HG03469 (cell line): ENCODE results near the gene ANKRD55.
"Not testable (repeated sequence)": the region's sequence is repeated elsewhere in the genome, so short reads cannot be mapped to it uniquely, and the experiment has no call there.

Experiments used
- ATAC-seq: cut with Tn5 transposase; IDR thresholded peaks from one replicate; pipeline ENCODE4 v1.9.1; 2021; ENCODE audit warnings: mild to moderate bottlenecking, moderate library complexity, moderate number of reproducible peaks; ENCODE audit not compliant: unreplicated experiment

Gene ANKRD55

DNA sequence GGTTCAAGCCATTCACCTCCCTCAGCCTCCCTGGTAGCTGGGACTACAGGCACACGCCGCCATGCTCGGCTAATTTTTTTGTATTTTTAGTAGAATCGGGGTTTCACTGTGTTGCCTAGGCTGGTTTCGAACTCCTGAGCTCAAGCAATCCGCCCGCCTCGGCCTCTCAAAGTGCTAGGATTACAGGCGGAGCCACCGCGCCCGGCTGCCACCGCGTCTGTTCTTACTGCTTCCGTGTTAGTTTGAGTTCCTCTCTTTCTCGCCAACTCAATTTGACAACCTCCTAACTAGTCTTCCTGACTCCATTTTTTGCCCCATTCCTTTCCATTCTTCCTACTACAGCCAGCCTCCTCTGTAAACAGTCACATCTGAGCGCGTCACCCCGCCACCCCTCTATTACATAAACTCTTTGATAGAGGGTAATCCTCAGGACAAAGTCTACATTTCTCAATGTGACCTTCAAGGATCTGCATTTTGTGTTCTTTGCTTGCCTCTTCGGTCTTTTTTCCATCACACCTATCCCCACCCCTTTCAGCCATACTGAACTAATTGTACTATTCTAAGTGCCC, 149.8 kb downstream of the ANKRD55 start:
- no peak for ATAC-seq

DNA sequence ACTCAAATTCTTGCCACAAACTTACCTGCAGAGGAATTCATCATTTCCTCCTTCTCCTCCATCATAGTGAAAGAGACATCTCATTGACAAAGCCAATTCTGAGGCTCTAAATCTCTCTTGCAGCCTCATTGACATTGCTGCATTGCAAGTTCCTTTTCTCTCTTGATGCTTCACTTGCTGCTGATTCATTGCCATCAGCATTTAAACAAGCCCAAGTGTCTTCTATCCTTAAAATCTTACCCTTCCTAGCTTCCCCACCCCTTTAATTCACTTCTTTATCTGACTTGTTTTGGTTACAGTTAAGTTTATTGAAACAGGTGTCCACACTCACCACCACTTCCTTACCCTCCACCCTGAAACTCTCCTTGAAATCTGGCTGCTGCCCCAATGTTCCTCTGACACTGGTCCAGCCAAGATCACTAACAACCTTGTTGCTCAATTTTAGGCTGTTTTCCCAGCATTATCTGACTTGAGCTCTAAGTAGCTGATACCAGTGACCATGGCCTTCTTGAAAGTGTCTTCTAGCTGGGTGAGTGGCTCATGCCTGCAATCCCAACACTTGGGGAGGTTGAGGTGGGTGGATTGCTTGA, 152.0 kb downstream of the ANKRD55 start:
- ATAC-seq: peak; percentile 41

DNA sequence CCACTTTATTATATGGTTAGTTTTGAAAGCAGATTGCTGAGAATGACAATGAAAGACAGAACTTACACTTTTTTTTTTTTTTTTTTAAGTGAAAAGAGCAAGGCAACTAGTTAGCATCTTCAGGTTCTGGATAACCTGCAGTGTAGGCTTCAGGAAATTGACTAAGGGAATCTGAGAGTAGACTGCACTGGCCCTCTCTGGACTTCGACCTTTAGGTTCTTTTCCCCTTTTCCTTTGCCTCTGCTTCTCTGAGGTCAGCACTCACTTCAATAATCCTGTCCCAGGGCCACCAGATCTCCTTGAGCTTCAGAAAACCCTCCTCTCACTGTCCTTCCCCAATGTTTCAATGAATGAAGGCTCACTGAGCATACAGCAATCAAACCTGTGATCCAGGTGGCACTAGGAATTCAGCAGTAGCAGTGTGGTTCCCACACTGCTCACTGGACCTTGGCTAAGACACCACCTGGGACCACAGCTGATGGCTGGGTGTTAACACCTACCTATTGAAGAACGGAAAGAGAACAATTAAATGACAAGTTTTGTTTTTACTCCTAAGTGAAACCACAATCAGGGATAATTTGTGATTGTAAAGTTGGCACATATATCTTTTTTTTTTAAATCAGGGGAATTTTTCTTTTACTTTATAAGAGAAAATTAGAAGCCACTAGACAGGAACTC, 152.6 kb downstream of the ANKRD55 start:
- ATAC-seq: peak; percentile 67

DNA sequence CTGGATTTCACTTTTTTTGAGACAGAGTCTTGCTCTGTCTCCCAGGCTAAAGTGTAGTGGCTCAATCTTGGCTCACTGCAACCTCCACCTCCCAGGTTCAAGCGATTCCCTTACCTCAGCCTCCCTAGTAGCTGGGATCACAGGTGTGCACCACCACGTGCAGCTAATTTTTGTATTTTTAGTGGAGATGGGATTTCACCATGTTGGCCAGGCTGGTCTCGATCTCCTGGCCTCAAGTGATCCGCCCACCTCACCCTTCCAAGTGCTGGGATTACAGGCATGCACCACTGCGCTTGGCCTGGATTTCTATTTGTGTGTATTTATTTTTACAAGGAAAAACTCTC, 154.0 kb downstream of the ANKRD55 start:
- not testable (repeated sequence) for ATAC-seq

DNA sequence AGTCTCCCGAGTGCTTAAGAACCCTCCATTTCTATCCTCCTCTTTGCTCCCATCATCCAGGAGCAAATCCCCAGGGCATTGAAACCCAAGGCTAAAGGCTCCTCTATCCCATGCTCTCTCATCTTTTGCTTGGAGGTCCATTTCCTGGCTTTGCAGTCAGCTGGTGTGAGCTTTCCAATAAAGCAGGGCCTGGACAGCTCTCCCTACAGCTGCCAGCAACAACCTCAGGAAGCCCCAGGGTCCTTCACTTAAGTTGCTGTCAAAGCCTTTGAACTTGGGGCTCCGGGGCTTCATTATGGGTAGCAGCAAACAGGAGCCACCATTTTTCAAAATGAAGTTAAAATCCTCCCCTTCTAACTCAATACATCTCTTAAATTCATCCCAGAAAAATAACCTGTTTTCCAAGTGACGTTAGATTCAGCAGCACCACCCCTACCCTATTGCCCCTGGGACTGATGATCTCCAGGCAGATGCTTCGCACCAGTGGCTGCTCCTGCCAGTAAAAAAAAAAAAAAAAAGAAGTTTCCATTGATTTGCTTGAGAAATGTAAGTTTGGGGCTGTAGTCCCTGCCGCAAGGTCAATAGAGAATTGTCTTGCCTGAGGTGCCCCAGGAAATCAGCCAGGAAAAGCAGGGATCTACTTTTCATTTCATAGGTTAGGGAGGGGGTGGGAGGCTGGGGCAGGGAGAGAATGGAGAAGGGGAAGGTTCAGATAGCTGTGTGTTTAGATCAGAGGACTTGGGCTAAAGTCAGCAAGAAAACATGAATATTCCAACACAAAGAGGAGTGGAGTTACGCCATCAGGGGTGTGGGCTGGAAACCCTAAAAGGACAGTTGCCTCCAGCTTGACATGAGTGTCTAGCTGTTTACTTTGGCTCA, 154.6 kb downstream of the ANKRD55 start:
- ATAC-seq: no peak

DNA sequence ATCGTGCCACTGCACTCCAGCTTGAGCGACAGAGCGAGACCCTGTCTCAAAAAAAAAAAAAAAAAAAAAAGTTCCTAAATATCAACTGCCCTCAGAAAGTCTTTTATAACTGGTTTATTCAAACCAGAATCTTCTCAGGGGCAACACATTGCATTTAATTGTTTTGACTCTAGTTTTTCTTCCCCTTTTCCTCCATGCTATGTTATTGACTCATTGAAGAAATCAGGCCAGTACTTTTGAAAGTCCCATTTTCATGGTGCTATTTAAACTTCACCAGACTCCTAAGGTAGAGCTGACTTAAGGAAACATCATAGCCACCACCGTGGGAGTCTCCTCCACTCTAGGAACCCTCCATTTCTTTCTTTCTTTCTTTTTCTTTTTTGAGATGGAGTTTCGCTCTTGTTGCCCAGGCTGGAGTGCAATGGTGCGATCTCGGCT, 155.3 kb downstream of the ANKRD55 start:
- ATAC-seq: no peak

DNA sequence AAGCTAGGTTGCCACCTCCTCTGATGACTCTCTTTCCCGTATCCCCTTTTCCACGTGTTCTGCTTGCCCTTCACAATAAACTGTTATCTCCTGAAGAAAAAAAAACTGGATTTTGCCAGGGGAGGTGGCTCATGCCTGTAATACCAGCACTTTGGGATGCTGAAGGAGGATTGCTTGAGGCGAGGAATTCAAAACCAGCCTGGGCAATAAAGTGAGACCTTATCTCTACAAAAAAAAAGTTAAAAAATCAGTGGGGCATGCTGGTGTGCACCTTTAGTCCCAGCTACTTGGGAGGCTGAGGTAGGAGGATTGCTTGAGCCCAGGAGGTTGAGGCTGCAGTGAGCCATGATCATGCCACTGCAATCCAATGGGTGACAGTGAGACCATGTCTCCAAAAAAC, 156.6 kb downstream of the ANKRD55 start:
- ATAC-seq: no peak

DNA sequence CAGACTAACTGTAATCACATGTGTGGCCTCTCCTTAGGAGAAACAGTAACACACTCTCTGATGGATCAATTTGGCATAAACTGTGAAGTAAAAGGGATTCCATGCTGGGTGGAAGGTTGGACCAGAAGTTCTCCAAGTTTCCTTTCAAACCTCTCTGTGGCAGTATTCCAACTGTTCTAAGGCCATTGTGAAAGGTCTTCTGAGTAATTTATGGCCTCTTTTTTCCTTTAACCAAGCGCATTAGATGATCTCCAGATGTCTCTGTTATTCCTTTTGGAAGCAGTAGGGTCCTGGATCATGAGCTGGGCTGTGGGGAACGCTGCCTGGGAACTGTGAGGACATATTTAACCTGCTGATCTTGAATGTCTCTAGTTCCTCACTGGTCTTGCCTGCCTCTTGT, 157.8 kb downstream of the ANKRD55 start:
- ATAC-seq: no peak

DNA sequence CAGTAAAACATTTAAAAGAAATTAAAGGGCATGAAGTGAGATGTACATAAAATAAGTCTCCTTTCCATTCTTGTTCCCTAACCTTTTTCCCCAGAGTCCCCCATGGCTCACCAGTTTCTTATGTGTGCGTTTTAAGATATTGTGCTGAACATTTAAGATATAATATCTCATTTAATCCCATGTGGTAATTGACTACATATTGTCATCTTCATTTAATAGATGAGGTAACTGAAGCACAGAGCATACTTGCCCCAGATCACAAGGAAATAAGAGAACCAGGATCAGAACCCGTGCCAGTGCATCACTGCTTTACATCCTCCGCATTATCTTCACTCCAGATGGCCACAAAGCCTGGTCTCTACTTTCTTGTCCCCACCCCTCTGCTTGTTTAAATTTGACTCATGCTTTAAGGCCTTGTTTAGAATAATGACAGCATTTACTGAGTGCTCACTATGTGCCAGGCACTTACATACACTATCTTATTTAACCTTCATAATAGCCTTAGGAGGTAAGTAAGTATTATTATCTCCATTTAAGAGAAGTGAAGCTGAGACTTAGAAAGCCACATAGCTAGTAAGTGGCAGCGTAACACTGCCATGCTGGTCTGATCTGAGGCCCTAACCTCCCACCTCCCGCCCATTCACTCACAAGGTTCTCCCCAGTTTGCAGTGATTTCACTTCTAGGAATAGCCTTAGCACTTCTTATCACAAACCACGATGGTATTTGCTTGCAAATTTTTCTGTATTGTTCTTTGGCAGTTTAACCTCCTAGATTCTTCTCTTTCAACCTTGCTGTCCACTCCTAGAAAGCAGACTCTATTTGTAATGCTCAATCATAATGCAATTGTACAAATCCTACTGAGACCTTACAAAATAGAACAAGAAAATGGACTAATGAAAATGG, 160.0 kb downstream of the ANKRD55 start:
- no peak for ATAC-seq

DNA sequence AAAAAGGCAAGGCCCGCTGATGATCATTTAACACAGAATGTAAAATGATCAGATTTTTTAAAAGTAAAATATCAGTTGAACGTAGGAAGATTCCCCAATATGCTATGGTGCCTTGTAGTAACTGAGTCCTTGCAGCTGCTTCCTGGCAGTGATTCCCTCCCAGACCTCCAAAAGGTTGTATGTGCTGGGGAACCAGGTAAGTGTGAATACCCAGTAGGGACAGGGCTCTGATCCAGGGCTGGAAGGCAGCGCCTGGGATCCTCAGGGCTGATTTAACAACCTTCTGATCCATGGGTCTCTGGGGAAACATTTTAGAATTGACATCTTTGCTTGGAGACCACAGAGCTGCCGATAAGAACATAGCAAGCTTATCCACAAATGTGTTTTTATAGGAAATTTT, 161.7 kb downstream of the ANKRD55 start:
- no peak for ATAC-seq

DNA sequence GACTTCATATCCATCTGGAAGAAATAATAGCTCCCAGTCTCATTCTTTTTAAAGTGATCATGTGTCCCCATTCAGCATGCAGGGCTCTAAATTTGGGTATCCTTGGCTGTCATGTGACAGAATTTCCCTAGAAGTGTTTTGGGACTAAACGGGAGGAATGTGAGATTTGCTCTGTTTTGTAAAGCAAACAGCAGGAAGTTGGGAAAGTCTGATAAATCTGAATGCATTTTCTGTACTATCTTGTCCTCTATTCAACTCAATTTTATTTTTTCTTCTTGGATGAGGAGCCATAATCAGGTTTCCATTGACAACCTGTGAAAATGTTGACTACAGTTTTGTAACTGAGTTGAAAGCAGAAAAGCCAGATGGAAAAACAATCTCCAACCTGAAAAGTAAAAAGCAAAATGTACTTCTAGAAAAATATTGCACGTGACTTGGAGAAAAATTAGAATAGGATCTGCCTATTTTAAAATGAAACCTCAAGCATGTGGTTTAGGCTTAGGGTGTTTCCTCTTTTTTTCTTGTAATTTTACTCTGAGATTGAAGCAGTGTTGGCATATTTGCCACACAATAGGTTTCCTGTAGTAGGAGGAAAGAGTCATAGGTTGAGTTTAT, 162.2 kb downstream of the ANKRD55 start:
- ATAC-seq: no peak

DNA sequence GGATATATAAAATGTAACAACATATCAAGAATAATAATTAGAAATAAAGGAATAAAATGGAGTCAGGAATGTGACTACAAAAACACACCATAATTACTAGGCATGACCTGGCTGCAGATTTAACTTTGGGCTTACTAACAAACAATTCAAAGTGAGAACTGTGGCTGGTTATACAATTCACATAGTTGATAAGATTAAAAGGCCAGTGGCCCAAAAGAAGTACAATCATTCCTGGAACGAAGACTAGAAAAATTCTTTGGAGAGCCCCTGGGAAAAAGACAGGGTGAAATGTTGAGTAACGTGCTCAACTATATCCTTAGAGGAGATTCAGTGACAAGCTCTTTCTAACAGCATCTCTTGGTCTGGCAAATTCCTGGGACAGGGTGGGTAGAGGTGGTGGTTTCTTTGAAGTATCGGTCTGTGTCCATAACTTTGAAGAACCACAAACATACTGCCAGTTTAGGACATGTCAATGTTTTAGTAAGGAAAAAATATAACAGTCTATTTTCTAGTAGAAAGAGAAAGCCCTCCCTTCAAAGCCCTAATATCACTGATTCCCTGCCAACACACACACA, 163.4 kb downstream of the ANKRD55 start:
- ATAC-seq: no peak

DNA sequence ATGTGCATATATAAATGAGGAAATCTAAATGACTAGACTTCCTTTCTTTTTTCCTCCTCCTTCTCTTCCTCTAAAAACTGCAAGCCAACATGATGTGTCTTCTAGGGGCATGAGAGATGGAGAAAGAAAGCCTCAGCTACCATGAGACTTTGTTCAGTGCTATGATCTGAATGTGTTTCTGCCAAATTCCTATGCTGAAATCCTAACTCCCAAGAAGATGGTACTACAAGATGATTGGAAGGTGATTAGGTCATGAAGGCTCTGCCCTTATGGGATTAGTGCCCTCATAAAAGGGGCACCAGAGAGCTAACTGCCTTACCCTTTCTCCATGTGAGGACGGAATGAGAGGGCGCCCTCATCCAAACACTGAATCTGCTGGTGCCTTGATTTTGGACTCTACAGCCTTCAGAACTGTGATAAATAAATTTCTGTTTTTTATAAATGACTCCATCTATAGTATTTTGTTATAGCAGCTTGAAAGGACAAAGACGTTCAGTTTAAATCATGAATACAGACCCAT, 166.1 kb downstream of the ANKRD55 start:
- ATAC-seq: no peak

DNA sequence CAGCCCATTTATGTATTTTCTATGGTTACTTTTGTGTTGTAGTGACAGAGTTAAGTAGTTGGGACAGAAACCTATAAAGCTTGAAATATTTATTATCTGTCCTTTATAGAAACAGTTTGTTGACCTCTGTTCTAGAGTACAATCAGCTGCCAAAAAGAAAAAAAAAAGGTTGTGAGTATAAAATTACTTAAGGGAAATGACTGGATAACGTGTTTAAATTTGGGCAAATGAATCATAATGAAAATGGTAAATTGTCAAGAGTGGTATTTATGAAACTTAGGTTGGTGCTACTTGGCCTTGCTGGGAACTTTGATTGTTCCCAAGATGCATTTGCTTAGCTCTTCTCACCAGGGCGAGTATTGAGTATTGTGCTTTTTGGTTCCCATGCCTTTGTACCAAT, 168.1 kb downstream of the ANKRD55 start:
- no peak for ATAC-seq

DNA sequence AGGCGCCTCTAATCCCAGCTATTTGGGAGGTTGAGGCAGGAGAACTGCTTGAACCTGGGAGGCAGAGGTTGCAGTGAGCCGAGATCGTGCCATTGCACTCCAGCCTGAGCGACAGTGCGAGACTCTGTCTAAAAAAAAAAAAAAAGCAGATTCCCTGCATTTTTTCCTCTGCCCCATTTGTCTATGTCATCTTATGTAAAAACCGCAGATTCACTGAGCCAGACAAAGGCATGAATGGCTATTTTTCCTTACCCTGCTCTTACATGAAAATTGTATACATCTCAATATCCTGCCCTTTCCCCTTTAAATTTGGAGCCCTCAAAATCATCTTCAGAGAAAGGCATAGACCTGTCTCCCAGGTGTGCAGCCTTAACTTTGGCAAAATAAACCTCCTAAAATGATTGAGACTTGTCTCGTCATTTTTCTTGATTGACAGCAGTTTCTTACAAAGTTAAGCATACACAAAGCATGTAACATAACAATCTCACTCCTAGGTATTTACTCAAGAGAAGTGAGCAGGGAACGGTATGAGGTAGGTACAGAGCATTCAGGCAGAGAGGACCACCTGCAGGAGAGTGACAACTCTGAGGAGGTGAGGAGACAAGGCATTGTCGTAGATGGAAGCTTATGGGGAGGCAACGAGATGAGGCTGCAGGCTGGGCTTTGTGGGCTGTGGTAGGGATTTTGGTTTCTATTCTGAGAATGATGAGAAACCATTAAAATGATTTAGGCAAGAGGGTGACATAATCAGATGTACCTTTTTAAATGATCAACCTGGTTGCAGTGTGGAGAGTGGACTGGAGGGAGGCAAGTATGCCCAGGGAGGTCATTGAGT, 172.6 kb downstream of the ANKRD55 start:
- no peak for ATAC-seq

DNA sequence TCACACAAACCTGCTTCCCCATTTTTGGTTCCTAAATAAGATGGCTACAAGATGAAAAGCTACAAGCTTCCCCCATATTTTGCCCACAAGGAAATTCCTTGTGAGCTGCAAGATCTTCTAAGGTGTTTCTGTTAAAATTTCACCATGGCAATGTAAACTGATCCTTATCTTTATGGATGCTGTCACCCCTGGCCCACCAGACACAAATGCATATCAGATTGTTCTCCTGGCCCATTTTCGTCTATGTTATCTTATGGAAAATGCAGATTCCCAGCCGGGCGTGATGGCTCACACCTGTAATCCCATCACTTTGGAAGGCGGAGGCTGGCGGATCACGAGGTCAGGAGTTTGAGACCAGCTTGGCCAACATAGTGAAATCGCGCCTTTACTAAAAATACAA, 173.3 kb downstream of the ANKRD55 start:
- no peak for ATAC-seq

DNA sequence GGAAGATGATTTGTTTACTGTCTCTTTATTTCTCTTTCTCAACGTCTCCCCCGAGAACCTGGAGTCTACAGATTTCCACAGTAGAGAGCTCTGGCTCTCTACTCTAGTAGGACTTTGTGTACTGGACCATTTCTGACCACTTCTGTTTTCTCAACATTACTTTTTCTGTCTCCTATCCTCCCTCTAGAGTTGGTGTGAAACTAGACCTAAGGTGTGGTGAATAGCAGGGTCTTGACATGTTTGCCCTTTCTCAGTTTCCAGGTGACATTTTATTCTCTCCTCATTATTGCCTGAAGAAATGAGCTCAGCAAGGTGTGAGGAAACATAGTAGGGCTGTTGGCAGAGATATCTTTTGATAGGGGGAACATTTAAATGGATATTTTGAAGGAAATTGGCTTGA, 176.3 kb downstream of the ANKRD55 start:
- peak; percentile 63 for ATAC-seq

DNA sequence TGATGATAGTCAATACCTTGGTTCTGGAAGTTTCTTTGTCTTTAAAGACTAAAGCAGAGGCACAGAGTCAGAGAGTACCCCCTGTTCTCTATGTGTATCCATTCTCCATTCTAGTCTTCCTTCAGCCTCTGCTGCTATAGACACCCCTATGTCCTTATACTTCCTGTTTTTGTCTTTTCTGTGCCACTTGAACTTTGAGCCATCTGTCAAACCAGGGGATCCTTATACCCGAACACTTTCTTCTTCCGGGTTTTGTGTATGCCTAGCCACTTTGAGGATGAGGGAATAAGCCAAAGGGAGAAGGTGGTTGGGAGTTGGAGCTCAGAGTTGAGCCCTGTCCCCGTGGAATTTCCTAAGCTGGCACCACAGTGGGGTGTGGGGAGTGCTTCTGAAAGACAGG, 177.3 kb downstream of the ANKRD55 start:
- ATAC-seq: no peak

DNA sequence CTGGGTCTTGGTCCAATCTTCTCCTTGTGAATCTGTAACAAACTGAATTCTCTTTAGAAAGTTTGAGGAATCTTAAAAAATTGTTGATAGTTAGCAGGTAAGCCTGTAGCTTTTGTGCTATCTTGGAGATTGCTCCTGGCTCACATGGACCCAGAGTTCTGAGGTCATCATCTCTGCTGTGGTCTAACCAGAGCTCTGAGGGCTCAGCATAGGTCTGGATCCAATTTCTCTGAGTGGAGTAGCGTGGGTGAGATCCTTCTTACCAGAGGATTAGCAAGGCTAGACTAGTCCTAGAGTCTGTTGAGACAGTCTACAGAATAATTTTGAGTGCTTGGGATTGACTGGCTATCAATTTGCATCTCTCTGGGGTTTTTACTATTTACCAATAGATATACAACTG, 177.8 kb downstream of the ANKRD55 start:
- no peak for ATAC-seq
